Testis (tissue), 2 donors: ENCODE measurements around the gene SSBP3.

ENCODE experiments used
- CTCF ChIP-seq, 3 experiments: fragments of 450-650 bp in 2 of 3; fragments of 200-600 bp in 1 of 3; sonication (generic) in 1 of 3; IDR thresholded peaks; one replicate each; pipeline ENCODE4 v1.5.1; 2016 to 2019; ENCODE audit warnings: antibody characterized with exemption in 3 of 3, mild to moderate bottlenecking in 2 of 3, moderate library complexity in 1 of 3
- POLR2A ChIP-seq: fragments of 450-650 bp; IDR thresholded peaks from one replicate; pipeline ENCODE4 v1.6.1; 2017; ENCODE audit warnings: antibody characterized with exemption, mild to moderate bottlenecking, moderate library complexity

GRCh38 chr1:54282101-54282847, 123.9 kb downstream of the SSBP3 start:
- TF ChIP-seq CTCF (IDR thresholded peaks at IDR 0.05) (no peak), POLR2A (no peak)
